Measurements from ENCODE around the gene APOL5.
A peak's percentile ranks its signal among the peaks of the same experiment; 100 is the strongest.
"Not testable (repeated sequence)": the region's sequence is repeated elsewhere in the genome, so short reads cannot be mapped to it uniquely, and the experiment has no call there.

Gene APOL5

DNA sequence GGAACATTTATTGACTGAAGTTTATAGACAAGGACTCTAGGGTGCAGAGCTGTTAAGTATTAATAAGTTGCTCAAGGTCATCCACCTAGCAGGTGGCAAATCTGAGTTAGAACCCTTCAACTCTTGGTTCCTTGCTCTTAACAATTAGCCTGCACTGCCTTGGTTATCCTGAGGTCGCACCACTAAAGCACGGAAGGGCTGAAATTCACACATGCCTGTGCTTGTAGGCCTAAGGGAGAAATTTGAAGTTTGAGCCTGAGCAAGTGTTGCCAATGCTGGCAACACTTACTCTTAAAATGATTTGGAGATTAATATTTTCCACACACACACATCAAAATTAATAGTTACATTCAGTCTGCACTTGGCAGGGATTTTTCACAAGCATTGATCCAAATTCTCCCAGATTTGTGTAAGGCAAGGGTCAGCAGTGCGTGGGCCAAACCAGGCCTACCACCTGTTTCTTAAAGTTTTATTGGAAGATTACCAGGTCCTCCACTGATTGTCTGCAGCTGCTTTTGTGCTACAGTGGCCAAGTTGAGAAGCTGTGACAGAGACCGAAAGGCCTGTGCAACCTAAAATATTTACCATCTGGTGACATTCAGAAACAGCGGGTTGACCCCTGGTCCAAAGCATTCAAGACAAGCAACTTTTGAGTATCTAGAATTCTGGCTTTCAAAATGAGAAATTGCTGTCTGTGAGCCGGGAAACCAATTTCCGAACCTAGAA lies 16.3 kb downstream of the APOL5 start:
- no peak for DNase-seq (ENCODE audit: low read depth, low spot score)
- H3K27ac ChIP-seq, result no peak overlapping the region; the same call in 1 of the 2 replicates
- H3K36me3 ChIP-seq (ENCODE audit: insufficient read depth, low read length), result no peaks in the 10 kb centered on the region; the same call in 1 of the 2 replicates
- no peaks in the 10 kb centered on the region for H3K9me3 ChIP-seq (ENCODE audit: low read depth, low read length)
- no peak overlapping the region for H3K9ac ChIP-seq (ENCODE audit: insufficient read length)
- TF ChIP-seq FOXP2 (optimal IDR thresholded peaks at IDR 0.05; ENCODE audit: control extremely low read depth, extremely low read length, insufficient read depth) (no peak), POLR2AphosphoS5 (IDR thresholded peaks at IDR 0.05; ENCODE audit: borderline replicate concordance, low read depth, low read length) (no peak), EZH2 (IDR thresholded peaks at IDR 0.05) (no peak)
- no peak overlapping the region for H3K4me3 ChIP-seq

DNA sequence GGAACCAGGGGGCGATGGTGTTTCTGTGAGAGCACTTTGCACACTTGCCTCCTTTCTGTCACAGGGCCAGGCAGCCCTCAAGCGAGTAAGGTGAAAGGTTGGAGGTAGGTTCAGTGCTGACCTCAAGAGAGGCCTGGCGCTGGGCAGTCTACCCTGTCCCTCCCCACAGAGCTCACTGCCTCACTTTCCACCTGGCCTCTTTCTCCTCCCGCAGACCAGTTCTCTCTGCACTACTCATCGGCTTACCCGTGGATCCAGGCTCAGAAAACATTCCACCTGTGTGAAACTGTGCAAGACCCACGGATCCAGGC lies 16.8 kb downstream of the APOL5 start:
- Histone ChIP-seq H3K4me3 (no peak overlapping the region), H3K36me3 (ENCODE audit: insufficient read depth, low read length) (no peaks in the 10 kb centered on the region; the same call in 1 of the 2 replicates), H3K9ac (ENCODE audit: insufficient read length) (no peak overlapping the region), H3K27ac (no peak overlapping the region), H3K9me3 (ENCODE audit: low read depth, low read length) (no peaks in the 10 kb centered on the region)
- no peak for TF ChIP-seq FOXP2 (optimal IDR thresholded peaks at IDR 0.05; ENCODE audit: control extremely low read depth, extremely low read length, insufficient read depth)
- no peak for TF ChIP-seq POLR2AphosphoS5 (IDR thresholded peaks at IDR 0.05; ENCODE audit: borderline replicate concordance, low read depth, low read length)
- DNase-seq (ENCODE audit: low read depth, low spot score), result no peak

DNA sequence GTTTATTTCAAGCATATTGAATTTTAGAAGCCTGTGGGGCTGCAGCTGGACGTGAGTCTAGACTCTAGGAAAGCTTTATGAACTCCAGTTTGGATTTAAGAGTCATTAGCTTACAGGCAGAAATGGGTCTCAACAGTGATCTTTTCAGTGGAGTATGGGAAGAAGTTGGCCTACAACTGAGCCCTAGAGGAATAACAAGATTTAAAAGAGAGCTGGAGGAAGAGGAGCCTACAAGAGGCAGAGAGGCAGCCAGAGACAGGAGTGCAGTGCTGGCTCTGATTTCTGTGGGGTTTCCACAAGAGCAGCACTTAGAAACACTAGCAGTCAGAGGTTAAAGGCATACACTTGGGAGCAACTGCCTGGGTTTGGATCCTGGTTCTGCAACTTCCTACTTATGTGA lies 17.9 kb downstream of the APOL5 start:
- H3K36me3 ChIP-seq (ENCODE audit: insufficient read depth, low read length), result no peaks in the 10 kb centered on the region; the same call in 1 of the 2 replicates
- no peaks in the 10 kb centered on the region for H3K9me3 ChIP-seq (ENCODE audit: low read depth, low read length)
- no peak for TF ChIP-seq EZH2 (IDR thresholded peaks at IDR 0.05)
- no peak for TF ChIP-seq FOXP2 (optimal IDR thresholded peaks at IDR 0.05; ENCODE audit: control extremely low read depth, extremely low read length, insufficient read depth)
- TF ChIP-seq POLR2AphosphoS5 (IDR thresholded peaks at IDR 0.05; ENCODE audit: borderline replicate concordance, low read depth, low read length), result no peak
- no peak for DNase-seq (ENCODE audit: low read depth, low spot score)
- H3K9ac ChIP-seq (ENCODE audit: insufficient read length), result no peak overlapping the region
- H3K27ac ChIP-seq, result 0 out of 2 replicates have a peak overlapping the region, but pooled peaks have one; percentile 46
- H3K4me3 ChIP-seq, result no peak overlapping the region

DNA sequence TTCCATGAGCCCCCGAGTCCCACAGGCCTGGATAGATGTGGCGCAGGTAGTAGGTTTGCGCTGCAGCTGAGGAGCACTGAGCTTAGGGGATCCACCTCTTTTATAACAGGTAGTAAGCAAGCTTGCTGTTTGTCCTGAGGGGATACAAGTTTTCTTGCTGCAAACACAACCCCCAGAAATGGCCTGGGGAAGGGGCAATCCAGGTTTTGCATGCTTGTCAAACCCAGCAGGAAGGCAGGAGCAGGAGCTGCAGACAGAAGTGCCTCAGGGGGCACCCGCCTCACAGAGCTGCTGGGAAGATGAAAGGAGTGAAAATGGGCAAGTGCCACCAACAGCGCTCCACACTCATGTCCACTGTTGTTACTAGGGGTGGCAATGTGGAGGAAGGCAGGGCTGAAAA lies 18.5 kb downstream of the APOL5 start:
- TF ChIP-seq POLR2AphosphoS5 (IDR thresholded peaks at IDR 0.05; ENCODE audit: borderline replicate concordance, low read depth, low read length) (no peak), EZH2 (IDR thresholded peaks at IDR 0.05) (no peak), FOXP2 (optimal IDR thresholded peaks at IDR 0.05; ENCODE audit: control extremely low read depth, extremely low read length, insufficient read depth) (no peak)
- DNase-seq (ENCODE audit: low read depth, low spot score), result no peak
- H3K27ac ChIP-seq, result no peak overlapping the region
- no peak overlapping the region for H3K9ac ChIP-seq (ENCODE audit: insufficient read length)
- no peaks in the 10 kb centered on the region for H3K9me3 ChIP-seq (ENCODE audit: low read depth, low read length)
- no peaks in the 10 kb centered on the region; the same call in 1 of the 2 replicates for H3K36me3 ChIP-seq (ENCODE audit: insufficient read depth, low read length)
- no peak overlapping the region for H3K4me3 ChIP-seq

DNA sequence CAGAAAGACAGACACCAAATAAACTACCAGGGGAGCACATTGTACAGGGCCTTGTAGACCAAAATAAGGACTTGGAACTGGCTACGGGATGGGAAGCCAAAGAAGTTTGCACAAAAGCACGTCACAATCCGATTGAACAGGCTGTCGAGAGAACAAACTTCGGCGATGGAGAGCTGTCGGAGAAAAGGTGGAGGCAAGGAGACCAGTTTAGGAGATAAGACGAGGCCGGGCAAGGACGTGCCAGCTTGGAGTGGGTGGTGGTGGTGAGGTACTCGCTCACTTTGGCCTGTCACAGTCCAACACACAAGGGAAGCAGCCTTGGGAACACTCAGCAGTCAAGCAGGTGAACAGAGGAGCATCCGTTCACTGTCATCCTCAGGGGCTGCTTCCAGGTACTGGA lies 19.0 kb downstream of the APOL5 start:
- Histone ChIP-seq H3K27ac (no peak overlapping the region), H3K4me3 (no peak overlapping the region), H3K9me3 (ENCODE audit: low read depth, low read length) (no peaks in the 10 kb centered on the region), H3K9ac (ENCODE audit: insufficient read length) (no peak overlapping the region), H3K36me3 (ENCODE audit: insufficient read depth, low read length) (peaks cover 2% of the 10 kb centered on the region; the same call in 1 of the 2 replicates)
- DNase-seq (ENCODE audit: low read depth, low spot score), result no peak
- TF ChIP-seq POLR2AphosphoS5 (IDR thresholded peaks at IDR 0.05; ENCODE audit: borderline replicate concordance, low read depth, low read length) (no peak), EZH2 (IDR thresholded peaks at IDR 0.05) (no peak), FOXP2 (optimal IDR thresholded peaks at IDR 0.05; ENCODE audit: control extremely low read depth, extremely low read length, insufficient read depth) (no peak)

DNA sequence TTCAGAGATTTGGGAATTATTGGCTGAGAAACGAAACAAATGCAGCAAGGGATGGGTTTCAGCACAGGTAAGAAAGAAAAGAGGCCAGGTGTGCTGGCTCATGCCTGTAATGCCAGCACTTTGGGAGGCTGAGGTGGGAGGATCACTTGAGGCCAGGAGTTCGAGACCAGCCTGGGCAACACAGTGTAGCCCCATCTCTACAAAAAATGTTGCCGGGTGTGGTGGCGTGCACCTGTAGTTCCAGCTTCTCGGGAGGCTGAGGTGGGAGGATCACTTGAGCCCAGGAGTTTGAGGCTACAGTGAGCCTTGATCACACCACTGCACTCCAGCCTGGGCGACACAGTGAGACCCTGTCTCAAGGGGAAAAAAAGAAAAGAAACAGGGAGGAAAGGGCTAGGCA lies 20.2 kb downstream of the APOL5 start:
- H3K9me3 ChIP-seq (ENCODE audit: low read depth, low read length); H3K4me3 ChIP-seq; DNase-seq (ENCODE audit: low read depth, low spot score); H3K9ac ChIP-seq (ENCODE audit: insufficient read length); H3K27ac ChIP-seq: not testable (repeated sequence)
- peaks cover 14% of the 10 kb centered on the region; the same call in 1 of the 2 replicates for H3K36me3 ChIP-seq (ENCODE audit: insufficient read depth, low read length)

DNA sequence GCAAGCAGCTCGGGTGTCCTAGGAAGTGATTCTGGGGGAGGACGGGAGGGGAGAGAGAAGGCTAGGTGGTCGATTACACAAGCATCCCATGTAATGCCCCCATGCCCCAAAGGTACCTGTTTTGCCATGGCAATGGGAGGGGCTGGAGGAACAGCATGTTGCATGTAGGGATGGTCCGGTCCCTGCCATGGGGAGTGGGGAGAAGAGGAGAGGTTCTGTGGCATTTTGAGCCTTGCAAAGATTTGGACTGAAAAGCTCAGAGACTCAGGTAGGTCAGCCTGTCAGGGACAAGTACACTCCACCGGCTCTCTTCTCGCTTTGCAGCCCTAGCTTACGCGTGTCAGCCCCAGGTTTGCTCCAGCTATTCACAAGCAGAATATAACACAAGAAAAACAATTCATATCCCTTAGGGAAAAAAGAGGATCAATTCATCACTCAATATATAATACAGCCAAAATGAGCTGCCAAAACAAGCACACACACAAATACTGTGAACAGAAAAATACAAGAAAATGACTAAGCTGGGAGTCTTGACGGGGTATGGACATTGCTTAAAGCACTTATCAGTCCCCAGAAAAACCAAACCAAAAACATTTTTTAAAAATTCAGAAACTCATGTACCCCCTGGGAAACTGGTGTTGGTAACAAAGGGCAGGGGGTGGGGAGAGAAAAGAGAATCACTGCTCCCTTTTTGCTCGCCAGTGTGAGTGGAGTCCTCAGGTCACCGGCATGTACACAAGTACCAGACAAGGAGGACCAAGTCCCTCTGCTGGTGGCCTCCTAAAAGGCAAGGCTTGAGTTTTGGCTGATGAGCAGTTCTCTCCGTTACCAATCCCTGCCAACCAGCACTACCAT lies 21.6 kb downstream of the APOL5 start:
- Histone ChIP-seq H3K9me3 (ENCODE audit: low read depth, low read length) (no peaks in the 10 kb centered on the region), H3K4me3 (no peak overlapping the region), H3K36me3 (ENCODE audit: insufficient read depth, low read length) (peaks cover 26% of the 10 kb centered on the region), H3K9ac (ENCODE audit: insufficient read length) (no peak overlapping the region), H3K27ac (no peak overlapping the region; the same call in 1 of the 2 replicates)
- no peak for DNase-seq (ENCODE audit: low read depth, low spot score)
- TF ChIP-seq EZH2 (IDR thresholded peaks at IDR 0.05), result no peak
- TF ChIP-seq POLR2AphosphoS5 (IDR thresholded peaks at IDR 0.05; ENCODE audit: borderline replicate concordance, low read depth, low read length), result no peak
- TF ChIP-seq FOXP2 (optimal IDR thresholded peaks at IDR 0.05; ENCODE audit: control extremely low read depth, extremely low read length, insufficient read depth), result no peak

DNA sequence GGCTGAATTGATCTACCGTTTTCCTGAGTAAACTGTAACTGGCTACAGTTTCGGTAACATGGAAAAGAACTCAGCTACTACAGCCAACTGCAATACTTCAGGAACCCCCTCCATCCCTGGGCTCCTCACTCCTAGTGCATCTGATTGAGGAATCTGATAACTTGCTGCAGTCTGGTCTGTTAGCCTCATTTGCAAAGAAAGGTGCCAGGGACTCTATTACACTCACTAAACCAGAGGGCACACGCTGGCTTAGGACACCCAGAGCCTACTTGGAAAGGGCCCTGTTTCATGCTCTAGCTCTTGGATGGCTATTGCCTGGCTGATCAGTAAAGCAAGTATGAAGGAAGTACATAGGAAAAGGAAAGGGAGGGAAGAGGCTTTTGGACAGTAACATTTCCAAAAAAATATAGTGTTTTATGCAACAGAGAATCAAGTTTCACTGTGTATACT lies 22.3 kb downstream of the APOL5 start:
- no peak for DNase-seq (ENCODE audit: low read depth, low spot score)
- Histone ChIP-seq H3K9me3 (ENCODE audit: low read depth, low read length) (no peaks in the 10 kb centered on the region), H3K27ac (no peak overlapping the region), H3K4me3 (no peak overlapping the region), H3K36me3 (ENCODE audit: insufficient read depth, low read length) (peaks cover 26% of the 10 kb centered on the region), H3K9ac (ENCODE audit: insufficient read length) (no peak overlapping the region)
- no peak for TF ChIP-seq FOXP2 (optimal IDR thresholded peaks at IDR 0.05; ENCODE audit: control extremely low read depth, extremely low read length, insufficient read depth)
- TF ChIP-seq POLR2AphosphoS5 (IDR thresholded peaks at IDR 0.05; ENCODE audit: borderline replicate concordance, low read depth, low read length), result no peak
- TF ChIP-seq EZH2 (IDR thresholded peaks at IDR 0.05), result no peak

All from SK-N-MC (cell line).